WI38 (cell line): ENCODE data around the gene TWNK.

Experiments
- H3K4me3 ChIP-seq: 2 replicates; pipeline ENCODE4 v1.5.1; 2011; ENCODE audit warnings: low read depth, mild to moderate bottlenecking, control low read depth, low read length
- TF ChIP-seq, protein P1 (sequence below): IDR thresholded peaks from 2 replicates; pipeline ENCODE4 v1.5.1; 2012; ENCODE audit warnings: low read depth, mild to moderate bottlenecking, control low read depth, low read length

Gene TWNK

GRCh38 chr10:101042118-101042517, 54.8 kb downstream of the TWNK start:
- TF ChIP-seq, protein P1, sequence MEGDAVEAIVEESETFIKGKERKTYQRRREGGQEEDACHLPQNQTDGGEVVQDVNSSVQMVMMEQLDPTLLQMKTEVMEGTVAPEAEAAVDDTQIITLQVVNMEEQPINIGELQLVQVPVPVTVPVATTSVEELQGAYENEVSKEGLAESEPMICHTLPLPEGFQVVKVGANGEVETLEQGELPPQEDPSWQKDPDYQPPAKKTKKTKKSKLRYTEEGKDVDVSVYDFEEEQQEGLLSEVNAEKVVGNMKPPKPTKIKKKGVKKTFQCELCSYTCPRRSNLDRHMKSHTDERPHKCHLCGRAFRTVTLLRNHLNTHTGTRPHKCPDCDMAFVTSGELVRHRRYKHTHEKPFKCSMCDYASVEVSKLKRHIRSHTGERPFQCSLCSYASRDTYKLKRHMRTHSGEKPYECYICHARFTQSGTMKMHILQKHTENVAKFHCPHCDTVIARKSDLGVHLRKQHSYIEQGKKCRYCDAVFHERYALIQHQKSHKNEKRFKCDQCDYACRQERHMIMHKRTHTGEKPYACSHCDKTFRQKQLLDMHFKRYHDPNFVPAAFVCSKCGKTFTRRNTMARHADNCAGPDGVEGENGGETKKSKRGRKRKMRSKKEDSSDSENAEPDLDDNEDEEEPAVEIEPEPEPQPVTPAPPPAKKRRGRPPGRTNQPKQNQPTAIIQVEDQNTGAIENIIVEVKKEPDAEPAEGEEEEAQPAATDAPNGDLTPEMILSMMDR = no peak
- H3K4me3 ChIP-seq = peak overlapping the region; percentile 64

DNA sequence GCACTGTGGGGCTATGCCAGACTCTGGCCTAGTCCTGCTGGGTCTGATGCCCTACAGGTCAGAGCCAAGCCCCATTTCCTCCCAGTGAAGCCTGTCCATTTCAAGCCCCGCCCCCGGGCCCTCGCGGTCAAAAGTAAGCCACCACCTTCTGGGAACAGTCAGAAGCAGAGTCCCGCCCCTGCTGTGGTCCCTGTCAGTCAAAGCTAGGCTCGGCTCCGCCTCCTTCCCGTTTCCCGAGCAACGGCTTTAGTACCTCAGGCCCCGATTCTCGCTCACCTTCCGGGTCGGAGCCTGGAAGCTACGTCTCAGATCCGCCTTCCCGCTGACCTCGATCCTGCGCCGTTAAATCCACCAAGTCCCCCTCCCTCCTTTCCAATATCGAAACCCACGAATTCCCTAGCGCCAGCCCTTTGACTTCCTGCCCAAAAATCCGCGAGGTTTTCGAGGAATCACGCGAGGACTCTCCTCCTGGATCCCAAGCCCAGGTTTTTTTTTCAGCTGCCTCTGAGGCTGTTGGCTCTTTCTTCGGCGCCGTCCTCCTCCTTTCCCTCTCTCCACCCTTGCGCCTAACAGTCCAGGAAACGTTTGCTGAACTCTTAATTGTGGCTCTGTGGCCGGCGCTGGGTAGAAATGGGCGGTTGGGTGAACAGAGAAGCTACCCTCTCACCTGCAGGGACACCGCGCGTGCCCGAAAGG, 55.5 kb downstream of the TWNK start:
- peak overlapping the region; percentile 64 for H3K4me3 ChIP-seq
- TF ChIP-seq, protein P1 = no peak

DNA sequence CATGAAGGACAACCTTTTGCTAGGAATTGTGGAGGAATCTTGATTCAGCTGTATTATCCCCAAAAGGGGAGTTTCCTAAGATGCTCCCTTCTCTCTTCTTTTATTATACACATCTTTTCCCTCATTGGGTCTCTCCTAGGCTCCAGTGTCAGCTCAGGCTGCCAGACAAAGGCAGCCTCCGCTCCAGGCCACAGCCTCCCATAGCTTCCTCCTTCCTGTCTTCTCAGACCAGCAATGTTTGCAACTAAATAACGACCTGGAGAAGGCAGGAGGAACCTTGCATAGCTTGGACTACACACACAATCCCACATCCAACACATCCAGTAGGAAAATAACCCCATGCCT, 56.0 kb downstream of the TWNK start:
- peak overlapping the region; percentile 64 for H3K4me3 ChIP-seq
- TF ChIP-seq, protein P1 = no peak
